Panc1 (cell line): ENCODE measurements around the gene GALNT15. TPM values are rescaled to one million over a fixed set of nuclear protein-coding genes. Genes with fewer than 3 reads are reported as not detected.

Source experiments
- ATAC-seq: fragments of 200-7000 bp; cut with Tn5 transposase; 2 replicates; pipeline ENCODE4 v1.9.1; 2020; ENCODE audit warnings: mild to moderate bottlenecking, moderate library complexity
- BruUV-seq: library from RNA; stranded (reverse); fragments of 400-500 nt; replicated peaks from 2 replicates; lab custom pipeline; 2021; lab: Mats Ljungman, UMichigan
- CTCF ChIA-PET: fragments of 300-600 bp; sonication (Branson Sonifier 250); formaldehyde crosslinking; loops from one replicate; lab custom pipeline; 2022; ENCODE audit warnings: antibody characterized with exemption; lab: Charles Lee
- POLR2A ChIA-PET: fragments of 300-600 bp; sonication (Branson Sonifier 250); formaldehyde crosslinking; loops from one replicate; lab custom pipeline; 2022; ENCODE audit warnings: antibody characterized with exemption; lab: Charles Lee
- DNase-seq: peaks from one replicate; pipeline ENCODE4 v3.0.0-alpha.2; 2010; ENCODE audit warnings: low read depth, low spot score
- H3K27ac ChIP-seq: 2 replicates; pipeline ENCODE4 v1.5.1; 2011; ENCODE audit warnings: mild to moderate bottlenecking, low read length, inconsistent platforms
- H3K27me3 ChIP-seq: fragments of 200-500 bp; sonication (Bioruptor generic); 2 replicates; pipeline ENCODE4 v1.6.0; 2014; ENCODE audit warnings: low read length, inconsistent platforms; ENCODE audit not compliant: control insufficient read depth, insufficient read depth
- H3K36me3 ChIP-seq: fragments of 200-500 bp; sonication (Bioruptor generic); 2 replicates; pipeline ENCODE4 v1.5.1; 2014; ENCODE audit warnings: inconsistent platforms, mild to moderate bottlenecking, low read length, moderate library complexity; ENCODE audit not compliant: control insufficient read depth, insufficient read depth
- H3K4me1 ChIP-seq: 2 replicates; pipeline ENCODE4 v1.5.1; 2011; ENCODE audit warnings: inconsistent platforms, mild to moderate bottlenecking, low read length, moderate library complexity; ENCODE audit not compliant: control insufficient read depth, insufficient read depth
- H3K4me3 ChIP-seq, 2 experiments: 2 replicates each; pipeline ENCODE4 v1.5.1; 2011 to 2012; ENCODE audit warnings: low read depth in 2 of 2, low read length in 2 of 2, mild to moderate bottlenecking in 2 of 2, inconsistent platforms in 1 of 2, moderate library complexity in 1 of 2
- H3K9me3 ChIP-seq: fragments of 200-500 bp; sonication (Bioruptor generic); 2 replicates; pipeline ENCODE4 v1.5.1; 2014; ENCODE audit warnings: low read depth, mild to moderate bottlenecking, inconsistent platforms, low read length, moderate library complexity; ENCODE audit not compliant: control insufficient read depth, insufficient read depth
- CTCF ChIP-seq: fragments of 450-650 bp; IDR thresholded peaks from 2 replicates; pipeline ENCODE4 v1.5.1; 2017; ENCODE audit warnings: mild to moderate bottlenecking
- POLR2AphosphoS5 ChIP-seq: IDR thresholded peaks from 2 replicates; pipeline ENCODE4 v1.6.1; 2012; ENCODE audit warnings: mild to moderate bottlenecking, low read depth, low read length, moderate library complexity
- REST ChIP-seq, 2 experiments: IDR thresholded peaks; 2 replicates each; pipeline ENCODE4 v1.6.1; 2011 to 2012; ENCODE audit warnings: low read depth in 2 of 2, control low read depth in 1 of 2, low read length in 1 of 2, mild to moderate bottlenecking in 1 of 2, moderate library complexity in 1 of 2; ENCODE audit not compliant: insufficient read depth in 1 of 2
- SIN3A ChIP-seq: IDR thresholded peaks from 2 replicates; pipeline ENCODE4 v1.6.1; 2012; ENCODE audit warnings: low read depth, mild to moderate bottlenecking, low read length, moderate library complexity, borderline replicate concordance; ENCODE audit not compliant: insufficient read depth
- TCF7L2 ChIP-seq: IDR thresholded peaks from 2 replicates; pipeline ENCODE4 v1.6.1; 2011; ENCODE audit warnings: mild to moderate bottlenecking, low read depth, low read length, inconsistent platforms
- in situ Hi-C: cut with HindIII; loops from 2 replicates; pipeline ENCODE4 v1.10.0; 2016; ENCODE audit warnings: low sequenced_read_pairs, low pct_unique_long_range_greater_than_20kb
- intact Hi-C: fragments of 100-400 bp; cut with micrococcal nuclease; formaldehyde crosslinking; loops from one replicate; pipeline ENCODE4 v1.10.0; 2022; ENCODE audit not compliant: unreplicated experiment
- total RNA-seq: library from RNA; stranded (reverse); gene quantifications from one replicate; pipeline ENCODE4 v1.2.1, GENCODE V29; 2021; ENCODE audit not compliant: unreplicated experiment

Gene GALNT15
- total RNA-seq, 1 experiment from 2014 or later: 0.10 TPM

GRCh38 chr3:16177382-16177781 is 2.9 kb downstream of the GALNT15 start:
- no peak overlapping the region for H3K4me3 ChIP-seq
- in situ Hi-C loops: no loop called here
- POLR2A ChIA-PET: no interaction called here
- no peak overlapping the region for H3K27ac ChIP-seq
- H3K4me1 ChIP-seq: peaks cover 12% of the 10 kb centered on the region
- ATAC-seq (no peak), DNase-seq (no peak)
- CTCF ChIA-PET: interaction anchor here (1.0 kb wide), 1 partner anchor 131 kb away, joined by 3 read pairs; no protein-coding TSS in a partner anchor
- BruUV-seq: no TSS peak
- H3K36me3 ChIP-seq: no peaks in the 10 kb centered on the region
- H3K9me3 ChIP-seq: no peaks in the 10 kb centered on the region
- H3K27me3 ChIP-seq: no peaks in the 10 kb centered on the region
- no peak for TF ChIP-seq POLR2AphosphoS5
- TF ChIP-seq SIN3A: no peak
- no peak for TF ChIP-seq CTCF
- no peak for TF ChIP-seq TCF7L2
- no peak for TF ChIP-seq REST (IDR thresholded peaks at IDR 0.05; ENCODE audit: insufficient read depth in 1 of 2, low read depth in 2 of 2, low read length in 1 of 2)
- intact Hi-C loops: loop anchor here (10.0 kb wide), 1 partner anchor 363 kb away; no protein-coding TSS in a partner anchor

- TF ChIP-seq SIN3A: no peak
- TF ChIP-seq CTCF: peak; percentile 93
- ChIA-PET CTCF (interaction anchor here (0.7 to 0.9 kb wide), 2 partner anchors 129 to 130 kb away, joined by 3 to 4 read pairs; no protein-coding TSS in a partner anchor), POLR2A (interaction anchor here (0.6 kb wide), 1 partner anchor 118 kb away, joined by 8 read pairs; no protein-coding TSS in a partner anchor)
- Histone ChIP-seq H3K27ac (no peak overlapping the region; the same call in 1 of the 2 replicates), H3K9me3 (no peaks in the 10 kb centered on the region), H3K36me3 (no peaks in the 10 kb centered on the region), H3K4me1 (peaks cover 12% of the 10 kb centered on the region), H3K27me3 (no peaks in the 10 kb centered on the region), H3K4me3 (peak overlapping the region in 1 of 2 experiments; percentile 14; a peak in 1 of 4 replicates)
- DNase-seq: peak; percentile 45
- BruUV-seq: no TSS peak
- in situ Hi-C loops: no loop called here
- ATAC-seq: peak; percentile 89
- intact Hi-C loops: loop anchor here (1.0 to 10.0 kb wide), 2 partner anchors 130 to 363 kb away; no protein-coding TSS in a partner anchor
These were observed 3.6 kb downstream of the GALNT15 start for GRCh38 chr3:16177962-16178627.
